ENCODE results near the gene USP6NL. TPM values are rescaled to one million over a fixed set of nuclear protein-coding genes. Genes with fewer than 3 reads are reported as not detected.

Gene USP6NL
- polyA plus RNA-seq, 1 donor = 30.0 TPM

DNA sequence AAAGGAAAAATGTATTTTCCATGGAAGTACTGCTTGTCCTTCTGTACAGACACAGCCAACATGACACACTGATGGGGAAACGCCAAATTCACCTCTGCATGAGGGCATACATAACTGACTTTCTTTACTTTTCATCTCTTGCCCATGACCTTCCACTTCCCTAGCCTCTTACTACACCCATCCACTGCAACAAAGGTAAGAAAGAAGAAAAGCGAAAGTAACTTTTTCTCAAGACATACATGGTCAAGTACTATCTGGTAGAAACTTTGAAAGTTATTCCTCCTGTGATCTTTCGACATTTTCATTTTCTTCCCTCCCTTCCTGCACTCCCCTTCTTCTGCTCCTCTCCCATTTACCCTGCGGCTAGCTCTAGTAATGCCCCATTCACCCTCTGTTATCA, 130.8 kb downstream of the USP6NL start:
- DNase-seq = no peak

- DNase-seq = no peak
Observed at GRCh38 chr10:11479300-11479699, 132.2 kb downstream of the USP6NL start.

- DNase-seq = no peak
Observed at GRCh38 chr10:11478807-11479206, 132.6 kb downstream of the USP6NL start.

DNA sequence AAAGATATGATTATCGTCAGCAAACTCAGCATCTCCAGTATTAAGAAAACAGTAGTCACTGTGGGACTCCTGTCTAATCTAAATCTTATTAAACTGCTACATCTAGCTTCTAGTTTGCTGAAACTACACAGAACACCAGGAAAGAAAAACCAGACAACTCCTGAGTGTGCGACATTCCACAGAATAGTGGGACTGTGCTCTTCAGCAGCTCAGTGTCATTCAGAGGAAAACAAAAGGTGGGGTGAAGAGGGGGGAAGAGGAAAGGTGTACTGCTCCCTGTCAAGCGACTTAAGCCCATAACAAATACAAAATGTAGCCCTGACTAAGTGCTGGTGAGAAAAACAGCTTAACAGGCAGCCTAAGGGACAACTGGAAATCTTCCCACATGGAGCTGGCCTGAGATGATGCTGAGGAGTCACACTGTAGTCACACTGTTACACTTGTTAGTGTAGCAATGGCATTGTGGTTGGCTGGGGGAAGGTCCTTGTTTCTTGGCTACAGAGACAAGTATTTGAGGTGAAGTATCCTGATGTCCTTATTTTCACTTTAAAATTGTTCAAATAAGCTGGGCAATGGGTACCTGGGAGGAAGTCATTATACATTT, 135.5 kb downstream of the USP6NL start:
- DNase-seq = no peak

- no peak for DNase-seq
Observed at GRCh38 chr10:11473128-11473760, 138.2 kb downstream of the USP6NL start.

- peak; percentile 44 for DNase-seq
Observed at GRCh38 chr10:11472158-11472753, 139.2 kb downstream of the USP6NL start.

DNA sequence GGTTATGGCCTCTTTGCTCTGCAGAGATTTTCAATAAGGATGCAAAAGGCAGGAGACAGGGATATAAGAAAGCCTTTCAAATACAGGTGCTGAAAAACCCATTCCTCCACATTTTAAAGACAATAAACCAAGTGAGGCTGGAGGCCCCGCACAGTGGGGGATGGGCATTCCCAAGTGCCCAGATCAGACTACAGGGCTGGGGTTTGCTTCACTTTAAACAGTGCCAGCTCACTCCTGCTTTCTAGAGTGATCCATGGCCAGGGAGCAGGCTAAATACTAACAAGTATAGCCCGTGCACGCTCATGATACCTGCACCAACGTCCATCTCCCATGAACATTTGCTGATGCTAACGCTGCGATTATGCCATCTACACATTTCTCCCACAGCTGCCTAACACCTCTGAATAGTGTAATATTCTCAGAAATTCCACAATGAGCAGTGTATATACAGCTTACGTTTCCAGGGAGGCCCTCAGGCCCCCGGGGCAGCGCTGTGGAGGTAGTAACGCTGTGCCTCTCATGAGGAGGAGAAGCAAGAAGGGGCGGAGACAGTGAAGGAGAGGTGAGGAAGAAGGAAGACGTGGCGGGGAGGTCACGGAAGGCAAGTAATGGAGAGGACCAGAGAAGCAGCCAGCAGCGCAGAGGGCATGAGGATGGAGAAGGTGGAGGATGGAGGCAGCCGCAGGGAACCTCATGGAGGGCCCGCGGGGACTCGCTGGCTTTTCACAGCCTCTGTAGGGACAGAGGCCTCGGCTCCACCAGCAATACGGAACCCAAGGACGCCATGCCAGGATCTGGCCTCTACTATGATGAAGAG, 141.7 kb downstream of the USP6NL start:
- DNase-seq = no peak

GRCh38 chr10:11468126-11468742, 143.2 kb downstream of the USP6NL start:
- DNase-seq = no peak

DNA sequence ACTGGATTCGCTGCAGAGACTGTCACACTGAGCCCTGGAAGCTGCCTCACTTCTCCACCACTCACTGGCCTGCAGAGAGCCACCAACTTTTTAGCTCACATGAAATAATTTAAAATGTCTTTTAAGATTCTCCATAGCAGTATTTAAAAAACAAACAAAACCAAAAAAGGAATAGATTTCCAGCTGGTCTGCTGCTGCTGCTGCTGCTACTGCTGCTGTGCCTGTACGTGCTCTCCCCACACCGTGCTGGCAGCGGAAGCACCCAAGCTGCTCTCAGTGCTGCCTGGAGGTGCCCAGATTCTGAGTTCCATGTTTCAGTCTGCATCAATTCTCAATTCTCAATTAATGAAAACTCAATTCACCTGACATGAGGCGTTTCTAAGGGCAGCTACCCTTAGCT, 146.0 kb downstream of the USP6NL start:
- no peak for DNase-seq

DNA sequence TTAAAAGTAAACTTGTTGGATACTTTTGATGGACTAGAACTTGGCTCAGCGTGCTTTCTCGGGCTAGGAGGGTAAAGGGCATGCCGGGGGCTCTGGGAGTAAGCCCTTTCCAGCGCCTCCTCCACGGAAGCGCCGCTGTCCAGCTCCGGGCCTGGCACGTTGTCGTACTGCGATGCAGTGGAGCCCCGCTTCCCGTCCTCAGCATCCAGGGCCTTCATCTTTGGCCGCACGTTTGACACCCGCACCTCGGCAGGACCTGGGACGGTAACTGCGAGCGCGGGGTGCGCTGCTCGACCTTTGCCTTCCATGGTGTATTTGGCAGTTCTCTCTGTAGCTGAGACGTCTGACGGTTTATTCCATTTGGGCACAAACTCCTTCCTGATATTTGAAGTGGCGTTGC, 148.3 kb downstream of the USP6NL start:
- no peak for DNase-seq

- no peak for DNase-seq
Observed at GRCh38 chr10:11462071-11462470, 149.4 kb downstream of the USP6NL start.

DNA sequence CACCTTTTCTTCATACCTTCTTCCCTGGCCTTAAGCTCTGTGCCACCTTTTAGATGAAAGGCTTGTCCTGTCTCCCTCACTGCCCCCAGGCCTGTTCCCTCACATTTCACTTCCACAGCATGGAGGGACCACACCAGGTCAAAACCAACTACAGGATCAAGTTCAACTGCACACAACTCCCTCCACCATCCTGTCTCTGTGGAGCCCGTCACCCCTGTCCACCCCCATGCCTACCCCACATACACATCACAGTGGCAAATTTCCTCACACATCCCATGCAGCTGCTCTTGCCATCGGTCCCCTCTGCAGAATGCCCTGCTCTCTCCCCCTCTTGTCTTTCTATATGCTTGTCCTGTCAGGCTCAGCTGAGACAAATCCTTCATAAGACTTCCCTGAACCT, 154.1 kb downstream of the USP6NL start:
- no peak for DNase-seq

- no peak for DNase-seq
Observed at GRCh38 chr10:11454958-11455566, 156.4 kb downstream of the USP6NL start.

DNA sequence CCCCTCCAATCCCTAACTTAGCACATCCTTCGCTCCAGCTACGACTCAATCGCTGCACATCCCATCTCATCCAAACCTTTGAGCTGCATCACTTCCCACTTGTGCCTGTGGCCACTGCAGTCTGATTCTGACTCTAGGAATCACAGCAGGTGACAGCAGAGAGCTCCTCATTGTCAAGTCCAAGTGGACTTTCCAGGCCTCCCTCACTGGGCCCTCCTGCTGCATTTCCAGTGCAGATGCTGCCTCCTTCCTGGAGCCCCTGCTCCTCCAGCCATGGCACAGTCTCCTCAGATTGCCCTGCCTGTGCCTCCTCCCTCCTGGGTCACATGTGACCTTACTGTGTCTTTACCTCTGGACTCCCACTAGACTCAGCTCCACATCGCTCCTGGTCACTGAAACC, 157.3 kb downstream of the USP6NL start:
- DNase-seq = no peak

DNA sequence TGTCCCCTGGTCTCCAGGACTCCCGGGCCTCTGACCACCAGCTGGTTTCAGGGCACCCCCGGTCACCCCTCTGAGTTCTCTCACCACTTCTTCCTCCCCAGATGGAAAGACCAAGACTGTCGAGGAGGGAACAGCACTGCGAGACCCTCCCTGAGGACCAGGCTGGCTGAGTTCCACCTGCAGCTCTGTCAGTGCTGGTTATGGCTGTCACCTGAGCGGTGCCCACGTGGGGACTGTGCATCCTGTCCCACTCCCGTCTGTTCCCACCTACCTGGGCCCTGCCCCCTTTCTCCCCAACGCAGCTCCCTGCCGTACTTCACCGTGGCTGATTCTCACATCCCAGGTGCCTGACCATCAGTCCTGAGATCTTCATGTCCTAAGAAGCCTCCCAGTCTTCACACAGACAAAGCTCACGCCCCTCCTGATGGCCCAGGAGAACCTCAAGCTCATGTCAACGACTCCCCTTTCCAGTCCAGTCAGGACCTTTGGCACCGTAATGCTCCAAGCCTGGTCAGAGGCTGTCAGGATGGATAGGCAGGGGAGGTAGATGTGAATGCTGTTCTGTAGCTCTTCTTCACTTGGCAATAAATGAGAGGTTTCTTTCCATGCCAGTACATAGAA, 159.7 kb downstream of the USP6NL start:
- DNase-seq = no peak

- DNase-seq = no peak
Observed at GRCh38 chr10:11450427-11450826, 161.0 kb downstream of the USP6NL start.

- no peak for DNase-seq
Observed at GRCh38 chr10:11449761-11450160, 161.7 kb downstream of the USP6NL start.

- DNase-seq = no peak
Observed at GRCh38 chr10:11448545-11449244, 162.8 kb downstream of the USP6NL start.

- DNase-seq = no peak
Observed at GRCh38 chr10:11448190-11448544, 163.3 kb downstream of the USP6NL start.

DNA sequence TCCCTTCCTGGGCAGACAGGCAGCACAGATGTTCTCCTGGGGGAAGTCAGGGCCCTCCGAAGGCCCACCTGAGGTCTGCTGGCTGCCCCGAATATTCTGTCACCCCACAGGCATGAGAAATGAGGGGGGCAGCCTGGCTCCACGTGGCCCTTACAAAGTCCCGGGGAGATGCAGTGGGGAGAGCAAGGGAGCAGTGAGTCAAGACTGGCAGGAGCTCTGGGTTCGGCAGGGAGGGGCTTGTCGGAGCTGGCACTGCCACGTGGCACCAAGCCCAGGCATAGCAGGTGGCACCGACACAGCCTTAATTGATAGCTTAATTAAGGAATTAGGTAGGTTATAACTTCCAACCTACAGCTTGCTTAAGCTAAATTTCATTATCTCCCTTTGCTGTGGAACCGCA, 163.9 kb downstream of the USP6NL start:
- no peak for DNase-seq

- DNase-seq = no peak
Observed at GRCh38 chr10:11446864-11447263, 164.6 kb downstream of the USP6NL start.

Measured in left kidney (tissue), 2 donors.